Left lung (tissue), 10 donors: ENCODE data around the gene COL1A2. TPM values are rescaled to one million over a fixed set of nuclear protein-coding genes. Genes with fewer than 3 reads are reported as not detected.

Experiments used
- ATAC-seq: fragments of 200-7000 bp; cut with Tn5 transposase; one replicate; pipeline ENCODE4 v1.9.1; 2020; ENCODE audit warnings: moderate library complexity
- DNase-seq, 4 donors: peaks; one replicate each; pipeline ENCODE4 v3.0.0-alpha.2; 2013 to 2020
- H3K27ac ChIP-seq, 2 donors: fragments of 200-600 bp; sonication (generic) in 1 of 2; one replicate each; pipeline versions ENCODE4 v1.5.0 to v1.8.0; 2020 to 2021
- H3K27me3 ChIP-seq, 2 donors: fragments of 200-600 bp; sonication (generic) in 1 of 2; one replicate each; pipeline versions ENCODE4 v1.5.0 to v1.8.0; 2020 to 2021
- H3K36me3 ChIP-seq, 2 donors: fragments of 200-600 bp; sonication (generic) in 1 of 2; one replicate each; pipeline versions ENCODE4 v1.5.0 to v1.8.0; 2020 to 2021
- H3K4me1 ChIP-seq, 2 donors: fragments of 200-600 bp; one replicate each; pipeline ENCODE4 v1.8.0; 2021
- H3K4me3 ChIP-seq, 2 donors: fragments of 200-600 bp; sonication (generic) in 1 of 2; one replicate each; pipeline versions ENCODE4 v1.5.0 to v1.8.0; 2020 to 2021; ENCODE audit warnings: mild to moderate bottlenecking in 1 of 2
- H3K9me3 ChIP-seq, 2 donors: fragments of 200-600 bp; sonication (generic) in 1 of 2; one replicate each; pipeline versions ENCODE4 v1.5.0 to v1.8.0; 2020 to 2021
- intact Hi-C, 2 donors: fragments of 100-400 bp; cut with DNase I; formaldehyde crosslinking; loops; one replicate each; pipeline versions ENCODE4 v1.11.2 to v1.14.2; 2022
- polyA plus RNA-seq, 6 donors: library from polyadenylated mRNA; unstranded; fragments of 120-200 nt; gene quantifications; one replicate each; pipeline ENCODE4 v1.2.1, GENCODE V29; 2013; ENCODE audit not compliant: insufficient read length in 6 of 6
- total RNA-seq, 2 donors: library from RNA; stranded (reverse); fragmentation: NEBNext Ultra II Directional; extraction: Animal tissue kit (Norgen Biotek cat#: 25700); gene quantifications; one replicate each; pipeline ENCODE4 v1.2.1, GENCODE V29; 2021
- TF ChIP-seq, protein P1 (sequence below), 2 donors: fragments of 200-600 bp; sonication (generic) in 1 of 2; IDR thresholded peaks; one replicate each; pipeline versions ENCODE4 v1.5.0 to v1.8.0; 2021; ENCODE audit warnings: antibody characterized with exemption in 2 of 2
- donor health status: DM: no; HTN: yes; CAD: no.
- donor health status: DM: no; HTN: no; CAD: no.

COL1A2 gene
- total and polyA plus RNA-seq, 8 donors: 859 to 3,050 (median 1,195) TPM

- no peak for DNase-seq
- intact Hi-C loops: no loop called here
- Histone ChIP-seq H3K27me3 (no peaks in the 10 kb centered on the region), H3K27ac (peak overlapping the region in 1 of 2 donors; percentile 64), H3K9me3 (no peaks in the 10 kb centered on the region), H3K4me1 (no peaks in the 10 kb centered on the region), H3K36me3 (peaks cover 0 to 6% of the 10 kb centered on the region in 2 donors), H3K4me3 (no peak overlapping the region)
- ATAC-seq: no peak
- TF ChIP-seq, protein P1, sequence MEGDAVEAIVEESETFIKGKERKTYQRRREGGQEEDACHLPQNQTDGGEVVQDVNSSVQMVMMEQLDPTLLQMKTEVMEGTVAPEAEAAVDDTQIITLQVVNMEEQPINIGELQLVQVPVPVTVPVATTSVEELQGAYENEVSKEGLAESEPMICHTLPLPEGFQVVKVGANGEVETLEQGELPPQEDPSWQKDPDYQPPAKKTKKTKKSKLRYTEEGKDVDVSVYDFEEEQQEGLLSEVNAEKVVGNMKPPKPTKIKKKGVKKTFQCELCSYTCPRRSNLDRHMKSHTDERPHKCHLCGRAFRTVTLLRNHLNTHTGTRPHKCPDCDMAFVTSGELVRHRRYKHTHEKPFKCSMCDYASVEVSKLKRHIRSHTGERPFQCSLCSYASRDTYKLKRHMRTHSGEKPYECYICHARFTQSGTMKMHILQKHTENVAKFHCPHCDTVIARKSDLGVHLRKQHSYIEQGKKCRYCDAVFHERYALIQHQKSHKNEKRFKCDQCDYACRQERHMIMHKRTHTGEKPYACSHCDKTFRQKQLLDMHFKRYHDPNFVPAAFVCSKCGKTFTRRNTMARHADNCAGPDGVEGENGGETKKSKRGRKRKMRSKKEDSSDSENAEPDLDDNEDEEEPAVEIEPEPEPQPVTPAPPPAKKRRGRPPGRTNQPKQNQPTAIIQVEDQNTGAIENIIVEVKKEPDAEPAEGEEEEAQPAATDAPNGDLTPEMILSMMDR (IDR thresholded peaks at IDR 0.05): no peak
Measured at GRCh38 chr7:94425546-94425945, 30.9 kb downstream of the COL1A2 start.

GRCh38 chr7:94426980-94427875, 32.5 kb downstream of the COL1A2 start:
- H3K27ac ChIP-seq: peak overlapping the region in 1 of 2 donors; percentile 23
- intact Hi-C loops: no loop called here
- peaks cover 0 to 6% of the 10 kb centered on the region in 2 donors for H3K36me3 ChIP-seq
- no peak overlapping the region for H3K4me3 ChIP-seq
- no peak for DNase-seq
- H3K4me1 ChIP-seq: no peaks in the 10 kb centered on the region
- no peaks in the 10 kb centered on the region for H3K9me3 ChIP-seq
- TF ChIP-seq, protein P1 (IDR thresholded peaks at IDR 0.05): no peak
- peak; percentile 4 for ATAC-seq
- H3K27me3 ChIP-seq: no peaks in the 10 kb centered on the region

- TF ChIP-seq, protein P1 (IDR thresholded peaks at IDR 0.05): no peak
- DNase-seq: no peak
- no peak overlapping the region for H3K4me3 ChIP-seq
- intact Hi-C loops: no loop called here
- no peaks in the 10 kb centered on the region for H3K27me3 ChIP-seq
- no peaks in the 10 kb centered on the region for H3K36me3 ChIP-seq
- H3K4me1 ChIP-seq: no peaks in the 10 kb centered on the region
- ATAC-seq: no peak
- H3K9me3 ChIP-seq: no peaks in the 10 kb centered on the region
- no peak overlapping the region for H3K27ac ChIP-seq
Measured at GRCh38 chr7:94429153-94429552, 34.5 kb downstream of the COL1A2 start.

DNA sequence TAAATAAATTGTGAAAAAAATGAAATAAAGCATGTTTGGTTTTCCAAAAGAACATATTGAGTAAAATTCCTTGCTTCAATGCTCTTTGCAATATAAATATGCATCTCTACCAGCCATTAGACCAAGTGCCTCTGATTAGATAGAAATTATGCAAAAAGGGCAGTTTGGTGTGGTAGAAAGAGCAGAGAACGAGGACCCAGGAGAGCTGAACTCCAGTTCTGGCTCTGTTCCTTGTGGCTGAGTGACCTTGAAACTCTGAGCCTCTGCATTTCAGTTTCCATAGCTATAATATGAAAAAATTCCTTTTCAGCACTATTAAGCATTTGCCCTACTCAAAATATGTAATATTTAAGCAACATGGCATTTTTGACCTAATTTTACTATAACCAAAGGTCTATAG, 36.5 kb downstream of the COL1A2 start:
- DNase-seq: no peak
- Histone ChIP-seq H3K27me3 (no peaks in the 10 kb centered on the region), H3K36me3 (no peaks in the 10 kb centered on the region), H3K4me3 (no peak overlapping the region), H3K4me1 (no peaks in the 10 kb centered on the region), H3K27ac (no peak overlapping the region), H3K9me3 (no peaks in the 10 kb centered on the region)
- intact Hi-C loops: no loop called here
- ATAC-seq: no peak
- TF ChIP-seq, protein P1 (IDR thresholded peaks at IDR 0.05): no peak

- Histone ChIP-seq H3K9me3 (no peaks in the 10 kb centered on the region), H3K36me3 (no peaks in the 10 kb centered on the region), H3K27ac (no peak overlapping the region), H3K4me1 (no peaks in the 10 kb centered on the region), H3K4me3 (no peak overlapping the region), H3K27me3 (no peaks in the 10 kb centered on the region)
- DNase-seq (no peak), ATAC-seq (no peak)
- intact Hi-C loops: no loop called here
- TF ChIP-seq, protein P1 (IDR thresholded peaks at IDR 0.05): no peak
Measured at GRCh38 chr7:94431619-94432280, 37.1 kb downstream of the COL1A2 start.
